SK-N-SH treated with all-trans-retinoic acid at 6 μM for 48 hours (cell line): ENCODE measurements around the gene PEX7.

ENCODE experiments used
- BACH2 ChIP-seq: fragments of 250-450 bp; sonication (Bioruptor Pico); IDR thresholded peaks from 2 replicates; pipeline ENCODE4 v1.9.0; 2021; ENCODE audit warnings: mild to moderate bottlenecking, borderline replicate concordance
- ESRRG ChIP-seq: fragments of 250-450 bp; sonication (Bioruptor Pico); IDR thresholded peaks from 2 replicates; pipeline ENCODE4 v1.6.1; 2021; ENCODE audit warnings: mild to moderate bottlenecking
- OSR1 ChIP-seq: fragments of 250-450 bp; sonication (Bioruptor Pico); IDR thresholded peaks from 2 replicates; pipeline ENCODE4 v1.8.0; 2022; ENCODE audit warnings: moderate library complexity, mild to moderate bottlenecking, inconsistent platforms
- TCF4 ChIP-seq: fragments of 250-450 bp; sonication (Bioruptor Pico); IDR thresholded peaks from 2 replicates; pipeline ENCODE4 v1.8.0; 2021; ENCODE audit warnings: mild to moderate bottlenecking, moderate library complexity, borderline replicate concordance
- ZFP3 ChIP-seq: fragments of 250-450 bp; sonication (Bioruptor Pico); IDR thresholded peaks from 2 replicates; pipeline ENCODE4 v1.5.0; 2020; ENCODE audit warnings: mild to moderate bottlenecking, moderate library complexity
- TF ChIP-seq, protein P1 (sequence below): fragments of 250-450 bp; sonication (Bioruptor Pico); IDR thresholded peaks from 2 replicates; pipeline ENCODE4 v1.8.0; 2020; ENCODE audit warnings: mild to moderate bottlenecking, moderate library complexity, borderline replicate concordance
- TF ChIP-seq, protein P2 (sequence below): fragments of 250-450 bp; sonication (Bioruptor Pico); IDR thresholded peaks from 2 replicates; pipeline ENCODE4 v1.5.1; 2020; ENCODE audit warnings: low read depth, mild to moderate bottlenecking, moderate library complexity
- TF ChIP-seq, protein P3 (sequence below): fragments of 250-450 bp; sonication (Bioruptor Pico); IDR thresholded peaks from 2 replicates; pipeline ENCODE4 v1.5.1; 2021; ENCODE audit warnings: mild to moderate bottlenecking, moderate library complexity

DNA sequence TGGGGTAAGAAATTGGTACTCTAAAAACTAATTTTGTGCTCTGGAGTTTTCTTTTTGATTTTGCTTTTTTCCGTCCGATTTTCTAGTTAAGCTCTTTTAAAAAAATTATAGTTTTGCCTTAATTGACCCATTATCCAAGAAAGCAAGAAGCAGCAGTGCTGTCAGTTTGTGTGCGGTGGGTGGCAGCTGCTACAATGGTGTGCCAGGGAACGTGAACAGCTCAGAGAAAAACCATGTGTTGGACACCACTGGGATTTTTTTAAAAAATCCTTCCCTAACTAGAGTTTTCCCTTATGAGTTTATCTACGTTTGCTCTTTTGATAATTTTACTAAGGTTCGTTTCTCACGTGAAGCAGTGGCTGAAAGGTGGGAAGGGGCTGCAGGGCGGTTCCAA, 38.1 kb upstream of the PEX7 start:
- TF ChIP-seq, protein P1, sequence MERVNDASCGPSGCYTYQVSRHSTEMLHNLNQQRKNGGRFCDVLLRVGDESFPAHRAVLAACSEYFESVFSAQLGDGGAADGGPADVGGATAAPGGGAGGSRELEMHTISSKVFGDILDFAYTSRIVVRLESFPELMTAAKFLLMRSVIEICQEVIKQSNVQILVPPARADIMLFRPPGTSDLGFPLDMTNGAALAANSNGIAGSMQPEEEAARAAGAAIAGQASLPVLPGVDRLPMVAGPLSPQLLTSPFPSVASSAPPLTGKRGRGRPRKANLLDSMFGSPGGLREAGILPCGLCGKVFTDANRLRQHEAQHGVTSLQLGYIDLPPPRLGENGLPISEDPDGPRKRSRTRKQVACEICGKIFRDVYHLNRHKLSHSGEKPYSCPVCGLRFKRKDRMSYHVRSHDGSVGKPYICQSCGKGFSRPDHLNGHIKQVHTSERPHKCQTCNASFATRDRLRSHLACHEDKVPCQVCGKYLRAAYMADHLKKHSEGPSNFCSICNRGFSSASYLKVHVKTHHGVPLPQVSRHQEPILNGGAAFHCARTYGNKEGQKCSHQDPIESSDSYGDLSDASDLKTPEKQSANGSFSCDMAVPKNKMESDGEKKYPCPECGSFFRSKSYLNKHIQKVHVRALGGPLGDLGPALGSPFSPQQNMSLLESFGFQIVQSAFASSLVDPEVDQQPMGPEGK (CRISPR knock-in tag) = no peak
- no peak for TF ChIP-seq TCF4 (CRISPR knock-in tag)
- TF ChIP-seq ESRRG (CRISPR knock-in tag) = no peak
- no peak for TF ChIP-seq ZFP3 (CRISPR knock-in tag)
- TF ChIP-seq, protein P2, sequence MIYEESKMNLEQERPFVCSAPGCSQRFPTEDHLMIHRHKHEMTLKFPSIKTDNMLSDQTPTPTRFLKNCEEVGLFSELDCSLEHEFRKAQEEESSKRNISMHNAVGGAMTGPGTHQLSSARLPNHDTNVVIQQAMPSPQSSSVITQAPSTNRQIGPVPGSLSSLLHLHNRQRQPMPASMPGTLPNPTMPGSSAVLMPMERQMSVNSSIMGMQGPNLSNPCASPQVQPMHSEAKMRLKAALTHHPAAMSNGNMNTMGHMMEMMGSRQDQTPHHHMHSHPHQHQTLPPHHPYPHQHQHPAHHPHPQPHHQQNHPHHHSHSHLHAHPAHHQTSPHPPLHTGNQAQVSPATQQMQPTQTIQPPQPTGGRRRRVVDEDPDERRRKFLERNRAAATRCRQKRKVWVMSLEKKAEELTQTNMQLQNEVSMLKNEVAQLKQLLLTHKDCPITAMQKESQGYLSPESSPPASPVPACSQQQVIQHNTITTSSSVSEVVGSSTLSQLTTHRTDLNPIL (CRISPR knock-in tag) = no peak
- TF ChIP-seq OSR1 = no peak
- TF ChIP-seq BACH2 (CRISPR knock-in tag) = no peak
- TF ChIP-seq, protein P3, sequence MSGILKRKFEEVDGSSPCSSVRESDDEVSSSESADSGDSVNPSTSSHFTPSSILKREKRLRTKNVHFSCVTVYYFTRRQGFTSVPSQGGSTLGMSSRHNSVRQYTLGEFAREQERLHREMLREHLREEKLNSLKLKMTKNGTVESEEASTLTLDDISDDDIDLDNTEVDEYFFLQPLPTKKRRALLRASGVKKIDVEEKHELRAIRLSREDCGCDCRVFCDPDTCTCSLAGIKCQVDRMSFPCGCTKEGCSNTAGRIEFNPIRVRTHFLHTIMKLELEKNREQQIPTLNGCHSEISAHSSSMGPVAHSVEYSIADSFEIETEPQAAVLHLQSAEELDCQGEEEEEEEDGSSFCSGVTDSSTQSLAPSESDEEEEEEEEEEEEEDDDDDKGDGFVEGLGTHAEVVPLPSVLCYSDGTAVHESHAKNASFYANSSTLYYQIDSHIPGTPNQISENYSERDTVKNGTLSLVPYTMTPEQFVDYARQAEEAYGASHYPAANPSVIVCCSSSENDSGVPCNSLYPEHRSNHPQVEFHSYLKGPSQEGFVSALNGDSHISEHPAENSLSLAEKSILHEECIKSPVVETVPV (CRISPR knock-in tag) = no peak
